ENCODE measurements around the gene UNC45A. TPM values are rescaled to one million over a fixed set of nuclear protein-coding genes. Genes with fewer than 3 reads are reported as not detected.

UNC45A gene
- polyA plus RNA-seq, 12 donors, result 21.8 to 49.6 (median 26.0) TPM; not detected in 1

DNA sequence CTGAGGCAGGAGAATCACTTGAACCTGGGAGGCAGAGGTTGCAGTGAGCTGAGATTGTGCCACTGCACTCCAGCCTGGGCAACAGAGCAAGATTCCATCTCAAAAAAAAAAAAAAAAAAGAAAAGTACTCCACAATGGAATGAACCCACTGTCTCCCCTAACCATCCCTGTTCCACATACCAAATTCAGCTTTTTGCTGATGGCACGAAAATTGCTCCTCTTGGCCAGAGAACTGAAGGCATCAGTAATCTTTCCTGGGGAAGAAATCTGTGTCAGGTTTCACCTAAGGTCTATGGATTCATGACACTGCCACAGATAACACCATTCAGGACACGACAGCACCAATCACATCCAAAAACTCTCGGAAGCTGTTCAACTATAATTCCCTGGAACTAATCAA, 66.1 kb downstream of the UNC45A start:
- no peak for DNase-seq

Other genes with a start within 250 kb of the UNC45A start
- gene BLM, start 217.9 kb upstream of the UNC45A start, polyA plus RNA-seq (ENCODE audit: insufficient read length in 12 of 12), result 1 to 10 TPM in 11 of 12 donors, not detected in 1; 2.6 to 9.0 (median 6.3) TPM
- 10 to 100 TPM in 11 of 12 donors, not detected in 1; 21.5 to 53.8 (median 27.9) TPM for gene FURIN, start 66.7 kb upstream of the UNC45A start, polyA plus RNA-seq (ENCODE audit: insufficient read length in 12 of 12)
- 10 to 100 TPM in 9 of 12 donors, 1 to 10 TPM in 2, not detected in 1; 7.8 to 24.1 (median 11.4) TPM for gene FES, start 50.8 kb upstream of the UNC45A start, polyA plus RNA-seq (ENCODE audit: insufficient read length in 12 of 12)
- 10 to 100 TPM in 11 of 12 donors, not detected in 1; 25.4 to 66.1 (median 35.7) TPM for gene MAN2A2, start 32.0 kb upstream of the UNC45A start, polyA plus RNA-seq (ENCODE audit: insufficient read length in 12 of 12)
- gene HDDC3, start 2.7 kb upstream of the UNC45A start, polyA plus RNA-seq (ENCODE audit: insufficient read length in 12 of 12), result 10 to 100 TPM in 2 of 12 donors, 1 to 10 TPM in 9, not detected in 1; 7.2 to 12.6 (median 8.9) TPM
- gene RCCD1, start 19.6 kb downstream of the UNC45A start, polyA plus RNA-seq (ENCODE audit: insufficient read length in 12 of 12), result 10 to 100 TPM in 10 of 12 donors, 1 to 10 TPM in 1, not detected in 1; 9.9 to 24.5 (median 13.6) TPM
- gene PRC1, start 59.2 kb downstream of the UNC45A start, polyA plus RNA-seq (ENCODE audit: insufficient read length in 12 of 12), result 10 to 100 TPM in 11 of 12 donors, not detected in 1; 28.7 to 93.6 (median 44.7) TPM
- gene VPS33B, start 87.3 kb downstream of the UNC45A start, polyA plus RNA-seq (ENCODE audit: insufficient read length in 12 of 12), result 10 to 100 TPM in 9 of 12 donors, 1 to 10 TPM in 2, not detected in 1; 7.1 to 46.9 (median 11.2) TPM
- 1 to 10 TPM in 10 of 12 donors, under 1 TPM in 1, not detected in 1; 0.94 to 5.4 (median 3.1) TPM for gene SV2B, start 165.0 kb downstream of the UNC45A start, polyA plus RNA-seq (ENCODE audit: insufficient read length in 12 of 12)

Data from muscle of arm (tissue), 12 donors.